ENCODE measurements around the gene NPAS3. TPM values are rescaled to one million over a fixed set of nuclear protein-coding genes. Genes with fewer than 3 reads are reported as not detected.

Gene NPAS3
- polyA plus RNA-seq, 4 donors: 8.2 to 8.6 (median 8.5) TPM

GRCh38 chr14:33592297-33592696, 653.6 kb downstream of the NPAS3 start:
- DNase-seq (ENCODE audit: low read depth in 4 of 4, low spot score in 2 of 4): no peak

- DNase-seq (ENCODE audit: low read depth in 4 of 4, low spot score in 2 of 4): no peak
Measured at GRCh38 chr14:33596211-33597080, 657.8 kb downstream of the NPAS3 start.

GRCh38 chr14:33598582-33598981, 659.9 kb downstream of the NPAS3 start:
- DNase-seq (ENCODE audit: low read depth in 4 of 4, low spot score in 2 of 4): no peak

- no peak for DNase-seq (ENCODE audit: low read depth in 4 of 4, low spot score in 2 of 4)
Measured at GRCh38 chr14:33602396-33602795, 663.7 kb downstream of the NPAS3 start.

- no peak for DNase-seq (ENCODE audit: low read depth in 4 of 4, low spot score in 2 of 4)
Measured at GRCh38 chr14:33606591-33606990, 667.9 kb downstream of the NPAS3 start.

GRCh38 chr14:33609582-33609981, 670.9 kb downstream of the NPAS3 start:
- DNase-seq (ENCODE audit: low read depth in 4 of 4, low spot score in 2 of 4): no peak

GRCh38 chr14:33610121-33610520, 671.4 kb downstream of the NPAS3 start:
- DNase-seq (ENCODE audit: low read depth in 4 of 4, low spot score in 2 of 4): no peak

- no peak for DNase-seq (ENCODE audit: low read depth in 4 of 4, low spot score in 2 of 4)
Measured at GRCh38 chr14:33611405-33612196, 672.9 kb downstream of the NPAS3 start.

- DNase-seq (ENCODE audit: low read depth in 4 of 4, low spot score in 2 of 4): no peak
Measured at GRCh38 chr14:33612197-33612505, 673.5 kb downstream of the NPAS3 start.

GRCh38 chr14:33617154-33617553, 678.5 kb downstream of the NPAS3 start:
- no peak for DNase-seq (ENCODE audit: low read depth in 4 of 4, low spot score in 2 of 4)

- no peak for DNase-seq (ENCODE audit: low read depth in 4 of 4, low spot score in 2 of 4)
Measured at GRCh38 chr14:33618361-33619105, 679.9 kb downstream of the NPAS3 start.

GRCh38 chr14:33622496-33622895, 683.8 kb downstream of the NPAS3 start:
- DNase-seq (ENCODE audit: low read depth in 4 of 4, low spot score in 2 of 4): no peak

- DNase-seq (ENCODE audit: low read depth in 4 of 4, low spot score in 2 of 4): no peak
Measured at GRCh38 chr14:33629792-33630191, 691.1 kb downstream of the NPAS3 start.

GRCh38 chr14:33631021-33631420, 692.3 kb downstream of the NPAS3 start:
- DNase-seq (ENCODE audit: low read depth in 4 of 4, low spot score in 2 of 4): no peak

- DNase-seq (ENCODE audit: low read depth in 4 of 4, low spot score in 2 of 4): no peak
Measured at GRCh38 chr14:33631441-33631840, 692.8 kb downstream of the NPAS3 start.

GRCh38 chr14:33634631-33635030, 696.0 kb downstream of the NPAS3 start:
- no peak for DNase-seq (ENCODE audit: low read depth in 4 of 4, low spot score in 2 of 4)

GRCh38 chr14:33636716-33637115, 698.0 kb downstream of the NPAS3 start:
- no peak for DNase-seq (ENCODE audit: low read depth in 4 of 4, low spot score in 2 of 4)

GRCh38 chr14:33642080-33642479, 703.4 kb downstream of the NPAS3 start:
- DNase-seq (ENCODE audit: low read depth in 4 of 4, low spot score in 2 of 4): no peak

GRCh38 chr14:33642691-33643244, 704.1 kb downstream of the NPAS3 start:
- DNase-seq (ENCODE audit: low read depth in 4 of 4, low spot score in 2 of 4): no peak

- no peak for DNase-seq (ENCODE audit: low read depth in 4 of 4, low spot score in 2 of 4)
Measured at GRCh38 chr14:33643426-33644181, 704.9 kb downstream of the NPAS3 start.

All from left renal cortex interstitium (tissue), 4 donors.